IPS-18c (cell line): ENCODE data around the gene ST6GAL1.
A peak's percentile ranks its signal among the peaks of the same experiment; 100 is the strongest.
"Not testable (repeated sequence)": the region's sequence is repeated elsewhere in the genome, so short reads cannot be mapped to it uniquely, and the experiment has no call there.

ENCODE experiments used
- H3K4me3 ChIP-seq: 2 replicates; pipeline ENCODE4 v1.7.0; 2013; ENCODE audit warnings: low read depth, mild to moderate bottlenecking, low read length, moderate library complexity; ENCODE audit not compliant: insufficient read depth
- H3K9me3 ChIP-seq: one replicate; pipeline ENCODE4 v1.6.1; 2013; ENCODE audit warnings: mild to moderate bottlenecking, low read length, moderate library complexity; ENCODE audit not compliant: control insufficient read depth, insufficient read depth

ST6GAL1 gene, protein sequence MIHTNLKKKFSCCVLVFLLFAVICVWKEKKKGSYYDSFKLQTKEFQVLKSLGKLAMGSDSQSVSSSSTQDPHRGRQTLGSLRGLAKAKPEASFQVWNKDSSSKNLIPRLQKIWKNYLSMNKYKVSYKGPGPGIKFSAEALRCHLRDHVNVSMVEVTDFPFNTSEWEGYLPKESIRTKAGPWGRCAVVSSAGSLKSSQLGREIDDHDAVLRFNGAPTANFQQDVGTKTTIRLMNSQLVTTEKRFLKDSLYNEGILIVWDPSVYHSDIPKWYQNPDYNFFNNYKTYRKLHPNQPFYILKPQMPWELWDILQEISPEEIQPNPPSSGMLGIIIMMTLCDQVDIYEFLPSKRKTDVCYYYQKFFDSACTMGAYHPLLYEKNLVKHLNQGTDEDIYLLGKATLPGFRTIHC

GRCh38 chr3:186930143-186930640 is at the start of gene ST6GAL1:
TSS of gene ST6GAL1 (plus strand) at chr3:186930526. CDS start at chr3:187042704, 112,178 bp downstream.
- Histone ChIP-seq H3K9me3 (peaks cover 4% of the 10 kb centered on the region), H3K4me3 (peak within 1 kb of the TSS; percentile 92)

GRCh38 chr3:186882150-186882524 is 48.2 kb upstream of the ST6GAL1 start:
- H3K9me3 ChIP-seq: no peaks in the 10 kb centered on the region
- H3K4me3 ChIP-seq: no peak overlapping the region

- H3K9me3 ChIP-seq: no peaks in the 10 kb centered on the region
- H3K4me3 ChIP-seq: no peak overlapping the region
These were observed 47.2 kb upstream of the ST6GAL1 start for GRCh38 chr3:186882881-186883685.

GRCh38 chr3:186883686-186884058 is 46.7 kb upstream of the ST6GAL1 start:
- Histone ChIP-seq H3K9me3 (no peaks in the 10 kb centered on the region), H3K4me3 (no peak overlapping the region)

GRCh38 chr3:186884868-186885267 is 45.5 kb upstream of the ST6GAL1 start:
- not testable (repeated sequence) for H3K4me3 ChIP-seq

GRCh38 chr3:186886202-186886981 is 43.9 kb upstream of the ST6GAL1 start:
- no peaks in the 10 kb centered on the region for H3K9me3 ChIP-seq

More at GRCh38 chr3:186884868-186885267, 45.5 kb upstream of the ST6GAL1 start:
- H3K9me3 ChIP-seq: not testable (repeated sequence)

DNA sequence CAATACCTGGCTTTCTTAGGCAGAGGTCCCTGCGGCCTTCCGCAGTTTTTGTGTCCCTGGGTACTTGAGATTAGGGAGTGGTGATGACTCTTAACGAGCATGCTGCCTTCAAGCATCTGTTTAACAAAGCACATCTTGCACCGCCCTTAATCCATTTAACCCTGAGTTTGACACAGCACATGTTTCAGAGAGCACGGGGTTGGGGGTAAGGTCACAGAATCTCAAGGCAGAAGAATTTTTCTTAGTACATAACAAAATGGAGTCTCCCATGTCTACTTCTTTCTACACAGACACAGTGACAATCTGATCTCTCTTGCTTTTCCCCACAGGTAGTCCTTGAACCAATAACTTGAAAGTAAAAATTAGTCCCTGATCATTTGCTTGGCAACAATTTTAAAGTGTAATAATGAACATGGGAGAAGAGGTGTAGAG is 42.8 kb upstream of the ST6GAL1 start:
- not testable (repeated sequence) for H3K4me3 ChIP-seq, H3K9me3 ChIP-seq

More at GRCh38 chr3:186886202-186886981, 43.9 kb upstream of the ST6GAL1 start:
- H3K4me3 ChIP-seq: no peak overlapping the region

GRCh38 chr3:186888569-186888968 is 41.8 kb upstream of the ST6GAL1 start:
- H3K9me3 ChIP-seq: no peaks in the 10 kb centered on the region
- H3K4me3 ChIP-seq: no peak overlapping the region

GRCh38 chr3:186889698-186890097 is 40.6 kb upstream of the ST6GAL1 start:
- not testable (repeated sequence) for H3K4me3 ChIP-seq, H3K9me3 ChIP-seq

GRCh38 chr3:186890911-186891310 is 39.4 kb upstream of the ST6GAL1 start:
- no peak overlapping the region for H3K4me3 ChIP-seq
- peaks cover 4% of the 10 kb centered on the region for H3K9me3 ChIP-seq

GRCh38 chr3:186893071-186893470 is 37.3 kb upstream of the ST6GAL1 start:
- not testable (repeated sequence) for H3K9me3 ChIP-seq, H3K4me3 ChIP-seq

DNA sequence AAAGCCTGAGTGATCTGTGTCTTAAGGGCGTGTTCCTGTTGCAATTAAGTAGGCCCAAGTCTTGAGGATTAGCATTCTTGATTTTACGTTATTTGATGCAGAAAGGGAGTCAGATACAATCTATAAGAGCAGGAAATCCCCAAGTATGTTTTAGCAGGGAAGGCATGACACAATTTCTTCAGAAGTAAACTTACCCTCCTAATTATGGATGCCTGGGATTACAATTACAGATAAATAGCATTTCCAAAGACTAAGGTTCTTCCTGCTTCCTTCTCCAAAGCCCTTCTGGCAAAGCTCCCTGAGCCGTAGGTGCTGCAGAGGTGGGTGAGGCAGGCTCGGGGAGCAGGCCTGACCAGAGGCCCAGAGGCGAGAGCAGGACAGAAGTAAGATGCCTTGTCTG is 34.9 kb upstream of the ST6GAL1 start:
- Histone ChIP-seq H3K4me3 (no peak overlapping the region), H3K9me3 (peaks cover 4% of the 10 kb centered on the region)

DNA sequence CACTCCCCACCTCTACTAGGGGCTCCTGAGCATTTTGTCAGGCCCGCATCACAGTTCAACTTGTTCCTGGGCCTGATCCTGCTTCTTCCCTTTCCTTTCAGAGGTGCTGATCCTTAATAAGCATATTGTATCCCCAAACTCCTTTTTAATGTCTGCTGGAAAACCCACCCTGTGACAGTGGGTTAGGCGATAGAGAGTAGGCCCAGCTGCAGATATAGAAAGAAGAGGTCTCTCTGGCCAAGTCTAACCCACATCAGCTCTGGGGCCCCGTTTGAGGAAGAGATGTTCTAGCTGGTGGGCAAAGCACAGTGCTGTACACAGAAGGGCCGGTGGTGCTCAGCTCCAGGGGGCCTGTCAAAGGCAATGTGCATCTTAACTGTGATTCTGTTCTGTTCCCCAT is 34.3 kb upstream of the ST6GAL1 start:
- peaks cover 4% of the 10 kb centered on the region for H3K9me3 ChIP-seq
- H3K4me3 ChIP-seq: no peak overlapping the region

GRCh38 chr3:186896875-186897274 is 33.5 kb upstream of the ST6GAL1 start:
- no peak overlapping the region for H3K4me3 ChIP-seq
- H3K9me3 ChIP-seq: peaks cover 4% of the 10 kb centered on the region

DNA sequence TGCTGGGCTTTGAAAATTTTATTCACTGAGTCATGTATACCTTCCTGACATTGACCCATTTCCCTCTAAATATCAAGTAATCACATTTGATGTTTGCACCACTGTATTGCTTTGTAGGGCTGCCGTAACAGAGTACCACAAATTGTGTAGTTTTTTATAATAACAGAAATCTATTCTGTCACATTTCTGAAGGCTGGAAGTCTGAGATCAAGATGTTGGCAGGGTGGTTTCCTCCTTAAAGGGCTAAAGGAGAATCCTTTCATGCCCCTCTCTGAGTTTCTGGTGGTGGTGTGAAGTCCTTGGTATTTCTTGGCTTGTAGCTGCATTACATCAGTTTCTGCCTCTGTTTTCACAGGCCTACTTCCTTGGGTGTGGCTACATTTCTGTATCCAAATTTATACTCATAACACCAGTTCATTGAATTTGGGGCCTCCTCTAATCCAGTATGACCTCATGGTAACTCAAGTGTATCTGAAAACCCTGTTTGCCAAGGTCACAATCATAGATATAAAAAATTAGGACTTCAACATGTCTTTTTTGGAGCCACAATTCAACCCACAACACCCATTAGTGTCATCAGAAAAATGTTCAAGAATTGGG is 29.1 kb upstream of the ST6GAL1 start:
- Histone ChIP-seq H3K9me3 (no peaks in the 10 kb centered on the region), H3K4me3 (no peak overlapping the region)

- no peaks in the 10 kb centered on the region for H3K9me3 ChIP-seq
- H3K4me3 ChIP-seq: no peak overlapping the region
These were observed 28.2 kb upstream of the ST6GAL1 start for GRCh38 chr3:186902154-186902553.

DNA sequence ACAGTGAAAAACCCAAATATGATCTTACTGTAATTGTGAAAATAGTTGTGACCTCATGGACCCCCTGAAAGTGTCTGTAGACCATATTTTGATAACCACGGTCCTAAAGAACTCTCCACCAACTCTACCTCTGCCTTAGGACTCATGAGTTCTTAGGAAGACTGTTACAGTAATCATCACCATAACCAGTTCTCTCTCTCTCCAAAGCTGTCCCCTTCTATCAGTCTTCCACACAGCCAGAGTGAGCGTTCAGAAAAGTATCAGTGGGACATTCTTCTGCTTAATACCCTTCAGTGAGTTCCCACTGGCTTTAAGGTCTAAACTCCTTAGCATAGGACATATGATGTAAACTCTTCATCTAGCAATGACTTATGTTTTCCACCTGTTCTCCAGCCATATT is 27.6 kb upstream of the ST6GAL1 start:
- Histone ChIP-seq H3K4me3 (no peak overlapping the region), H3K9me3 (no peaks in the 10 kb centered on the region)
